Type B pancreatic cell (in vitro differentiated cells): ENCODE measurements around the gene SLC25A47. TPM values are rescaled to one million over a fixed set of nuclear protein-coding genes. Genes with fewer than 3 reads are reported as not detected.
A peak's percentile ranks its signal among the peaks of the same experiment; 100 is the strongest.

Source experiments
- DNase-seq: peaks from one replicate; pipeline ENCODE4 v3.0.0; 2021; ENCODE audit warnings: mixed read lengths; ENCODE audit not compliant: unreplicated experiment; ENCODE audit errors: extremely low spot score
- H3K27ac Mint-ChIP-seq: 2 replicates; pipeline ENCODE4 v1.8.0; 2021; ENCODE audit warnings: mild to moderate bottlenecking, mixed read lengths
- H3K27me3 Mint-ChIP-seq: 2 replicates; pipeline ENCODE4 v1.8.0; 2021; ENCODE audit warnings: mixed read lengths
- H3K36me3 Mint-ChIP-seq: 2 replicates; pipeline ENCODE4 v1.8.0; 2021; ENCODE audit warnings: mixed read lengths
- H3K4me1 Mint-ChIP-seq: one replicate; pipeline ENCODE4 v1.8.0; 2021; ENCODE audit warnings: mixed read lengths; ENCODE audit not compliant: unreplicated experiment
- H3K4me3 Mint-ChIP-seq: 2 replicates; pipeline ENCODE4 v1.8.0; 2021; ENCODE audit warnings: mild to moderate bottlenecking, mixed read lengths
- H3K9me3 Mint-ChIP-seq: 2 replicates; pipeline ENCODE4 v1.8.0; 2021; ENCODE audit warnings: mixed read lengths
- CTCF ChIP-seq: fragments of 200-600 bp; sonication (generic); conservative IDR thresholded peaks from 2 replicates; pipeline ENCODE4 v1.5.0; 2021; ENCODE audit warnings: antibody characterized with exemption, mild to moderate bottlenecking
- total RNA-seq: library from RNA; stranded (reverse); gene quantifications from 2 replicates; pipeline ENCODE4 v1.2.1, GENCODE V29; 2021; ENCODE audit warnings: low replicate concordance

Gene SLC25A47
- total RNA-seq, 1 donor from 2014 or later: not detected

- Mint-ChIP-seq H3K27ac (no peak overlapping the region), H3K36me3 (peaks cover 5% of the 10 kb centered on the region), H3K9me3 (no peaks in the 10 kb centered on the region), H3K4me3 (no peak overlapping the region), H3K27me3 (no peaks in the 10 kb centered on the region), H3K4me1 (peaks cover 14% of the 10 kb centered on the region)
- DNase-seq: no peak
- TF ChIP-seq CTCF: no peak
Measured at GRCh38 chr14:100298551-100299237, 24.4 kb upstream of the SLC25A47 start.

- DNase-seq: no peak
- Mint-ChIP-seq H3K9me3 (no peaks in the 10 kb centered on the region), H3K4me3 (no peak overlapping the region), H3K27ac (no peak overlapping the region), H3K36me3 (peaks cover 5% of the 10 kb centered on the region), H3K4me1 (peaks cover 14% of the 10 kb centered on the region), H3K27me3 (no peaks in the 10 kb centered on the region)
- no peak for TF ChIP-seq CTCF
Measured at GRCh38 chr14:100299238-100299560, 23.9 kb upstream of the SLC25A47 start.

- Mint-ChIP-seq H3K27ac (peak overlapping the region; percentile 2), H3K9me3 (no peaks in the 10 kb centered on the region), H3K27me3 (no peaks in the 10 kb centered on the region), H3K4me1 (peaks cover 24% of the 10 kb centered on the region), H3K36me3 (peaks cover 5% of the 10 kb centered on the region), H3K4me3 (peak overlapping the region; percentile 22)
- no peak for TF ChIP-seq CTCF
- DNase-seq: no peak
Measured at GRCh38 chr14:100302616-100303015, 20.5 kb upstream of the SLC25A47 start.

GRCh38 chr14:100303179-100303578 is 20.0 kb upstream of the SLC25A47 start:
- peak; percentile 72 for TF ChIP-seq CTCF
- H3K27me3 Mint-ChIP-seq: no peaks in the 10 kb centered on the region
- H3K4me3 Mint-ChIP-seq: peak overlapping the region; percentile 31
- H3K4me1 Mint-ChIP-seq: peaks cover 30% of the 10 kb centered on the region
- peaks cover 5% of the 10 kb centered on the region for H3K36me3 Mint-ChIP-seq
- DNase-seq: no peak
- H3K9me3 Mint-ChIP-seq: no peaks in the 10 kb centered on the region
- peak overlapping the region; percentile 2 for H3K27ac Mint-ChIP-seq

GRCh38 chr14:100303925-100304324 is 19.2 kb upstream of the SLC25A47 start:
- Mint-ChIP-seq H3K27me3 (no peaks in the 10 kb centered on the region), H3K9me3 (no peaks in the 10 kb centered on the region), H3K27ac (no peak overlapping the region), H3K4me1 (peaks cover 37% of the 10 kb centered on the region), H3K36me3 (peaks cover 5% of the 10 kb centered on the region), H3K4me3 (peak overlapping the region; percentile 36)
- no peak for DNase-seq
- TF ChIP-seq CTCF: no peak
